ENCODE measurements around the gene ATP1B3. TPM values are rescaled to one million over a fixed set of nuclear protein-coding genes. Genes with fewer than 3 reads are reported as not detected.
"Not testable (repeated sequence)": the region's sequence is repeated elsewhere in the genome, so short reads cannot be mapped to it uniquely, and the experiment has no call there.

ATP1B3 gene
- total RNA-seq, 2 donors from 2014 or later = 182 to 194 TPM

GRCh38 chr3:141887051-141887450 is 10.6 kb downstream of the ATP1B3 start:
- H3K27me3 Mint-ChIP-seq (ENCODE audit: insufficient read depth) = no peaks in the 10 kb centered on the region
- Histone ChIP-seq H3K9ac (ENCODE audit: extremely low read depth, low read length, poor library complexity, severe bottlenecking) (no peak overlapping the region), H3K4me1 (ENCODE audit: control insufficient read depth, insufficient read depth, low read length) (no peaks in the 10 kb centered on the region), H3K9me3 (ENCODE audit: control insufficient read depth, low read length) (peaks cover 24% of the 10 kb centered on the region), H3K27ac (ENCODE audit: low read depth, low read length) (no peak overlapping the region), H3K4me3 (ENCODE audit: low read length) (no peak overlapping the region), H3K36me3 (ENCODE audit: control insufficient read depth, insufficient read depth, low read length) (peaks cover 39% of the 10 kb centered on the region), H3K27me3 (ENCODE audit: control insufficient read depth, insufficient read depth, low read length, poor library complexity, severe bottlenecking) (no peaks in the 10 kb centered on the region)
- H3K4me3 Mint-ChIP-seq = no peak overlapping the region
- no peak for TF ChIP-seq CTCF (conservative IDR thresholded peaks at IDR 0.05)
- peaks cover 6% of the 10 kb centered on the region for H3K9me3 Mint-ChIP-seq
- WGBS, 2 experiments (ENCODE audit: insufficient coverage in 1 of 2, insufficient read length in 1 of 2) = 75 to 95% methylated on average over 2 to 5 of the region's 5 CpGs
- no peak overlapping the region for H3K27ac Mint-ChIP-seq
- H3K36me3 Mint-ChIP-seq (ENCODE audit: low read depth) = peaks cover 44% of the 10 kb centered on the region
- H3K4me1 Mint-ChIP-seq = peaks cover 4% of the 10 kb centered on the region
- DNase-seq = no peak

GRCh38 chr3:141888548-141888947 is 12.1 kb downstream of the ATP1B3 start:
- H3K4me1 ChIP-seq (ENCODE audit: control insufficient read depth, insufficient read depth, low read length); H3K9me3 Mint-ChIP-seq; DNase-seq; H3K27me3 ChIP-seq (ENCODE audit: control insufficient read depth, insufficient read depth, low read length, poor library complexity, severe bottlenecking); H3K9ac ChIP-seq (ENCODE audit: extremely low read depth, low read length, poor library complexity, severe bottlenecking); H3K4me3 Mint-ChIP-seq; H3K27me3 Mint-ChIP-seq (ENCODE audit: insufficient read depth); H3K4me1 Mint-ChIP-seq; H3K27ac Mint-ChIP-seq; H3K4me3 ChIP-seq (ENCODE audit: low read length); H3K27ac ChIP-seq (ENCODE audit: low read depth, low read length): not testable (repeated sequence)
- 97% methylated on average over 3 of the region's 3 CpGs; no CpG with 5 or more reads in 1 of the 2 experiments for WGBS, 2 experiments (ENCODE audit: insufficient coverage in 1 of 2, insufficient read length in 1 of 2)
- peaks cover 38% of the 10 kb centered on the region for H3K36me3 ChIP-seq (ENCODE audit: control insufficient read depth, insufficient read depth, low read length)
- peaks cover 44% of the 10 kb centered on the region for H3K36me3 Mint-ChIP-seq (ENCODE audit: low read depth)
- peaks cover 24% of the 10 kb centered on the region for H3K9me3 ChIP-seq (ENCODE audit: control insufficient read depth, low read length)

- no peak for TF ChIP-seq CTCF (conservative IDR thresholded peaks at IDR 0.05)
- H3K9me3 ChIP-seq (ENCODE audit: control insufficient read depth, low read length) = peaks cover 29% of the 10 kb centered on the region
- H3K27me3 ChIP-seq (ENCODE audit: control insufficient read depth, insufficient read depth, low read length, poor library complexity, severe bottlenecking) = no peaks in the 10 kb centered on the region
- peaks cover 22% of the 10 kb centered on the region for H3K9me3 Mint-ChIP-seq
- H3K4me1 Mint-ChIP-seq = no peaks in the 10 kb centered on the region
- no peak overlapping the region for H3K4me3 Mint-ChIP-seq
- H3K36me3 ChIP-seq (ENCODE audit: control insufficient read depth, insufficient read depth, low read length) = peaks cover 53% of the 10 kb centered on the region
- H3K4me1 ChIP-seq (ENCODE audit: control insufficient read depth, insufficient read depth, low read length) = no peaks in the 10 kb centered on the region
- H3K27ac Mint-ChIP-seq = no peak overlapping the region
- H3K4me3 ChIP-seq (ENCODE audit: low read length) = no peak overlapping the region
- DNase-seq = no peak
- no peak overlapping the region for H3K9ac ChIP-seq (ENCODE audit: extremely low read depth, low read length, poor library complexity, severe bottlenecking)
- 95 to 98% methylated on average over 2 to 5 of the region's 5 CpGs for WGBS, 2 experiments (ENCODE audit: insufficient coverage in 1 of 2, insufficient read length in 1 of 2)
- peaks cover 59% of the 10 kb centered on the region for H3K36me3 Mint-ChIP-seq (ENCODE audit: low read depth)
- no peak overlapping the region for H3K27ac ChIP-seq (ENCODE audit: low read depth, low read length)
- no peaks in the 10 kb centered on the region for H3K27me3 Mint-ChIP-seq (ENCODE audit: insufficient read depth)
Observed at GRCh38 chr3:141894524-141895176, 18.2 kb downstream of the ATP1B3 start.

GRCh38 chr3:141895731-141896130 is 19.3 kb downstream of the ATP1B3 start:
- Histone ChIP-seq H3K36me3 (ENCODE audit: control insufficient read depth, insufficient read depth, low read length) (peaks cover 64% of the 10 kb centered on the region), H3K4me1 (ENCODE audit: control insufficient read depth, insufficient read depth, low read length) (no peaks in the 10 kb centered on the region), H3K27ac (ENCODE audit: low read depth, low read length) (no peak overlapping the region), H3K9ac (ENCODE audit: extremely low read depth, low read length, poor library complexity, severe bottlenecking) (no peak overlapping the region), H3K4me3 (ENCODE audit: low read length) (no peak overlapping the region), H3K27me3 (ENCODE audit: control insufficient read depth, insufficient read depth, low read length, poor library complexity, severe bottlenecking) (no peaks in the 10 kb centered on the region), H3K9me3 (ENCODE audit: control insufficient read depth, low read length) (peaks cover 40% of the 10 kb centered on the region)
- no peak for TF ChIP-seq CTCF (conservative IDR thresholded peaks at IDR 0.05)
- peaks cover 33% of the 10 kb centered on the region for H3K9me3 Mint-ChIP-seq
- no peak for DNase-seq
- no peak overlapping the region for H3K4me3 Mint-ChIP-seq
- peaks cover 70% of the 10 kb centered on the region for H3K36me3 Mint-ChIP-seq (ENCODE audit: low read depth)
- 87 to 96% methylated on average over 3 of the region's 3 CpGs for WGBS, 2 experiments (ENCODE audit: insufficient coverage in 1 of 2, insufficient read length in 1 of 2)
- no peaks in the 10 kb centered on the region for H3K4me1 Mint-ChIP-seq
- H3K27me3 Mint-ChIP-seq (ENCODE audit: insufficient read depth) = no peaks in the 10 kb centered on the region
- H3K27ac Mint-ChIP-seq = no peak overlapping the region

Measured in endodermal cell (in vitro differentiated cells).